Vagina (tissue), 2 donors: ENCODE results near the gene MICALL2. TPM values are rescaled to one million over a fixed set of nuclear protein-coding genes. Genes with fewer than 3 reads are reported as not detected.

Experiments
- DNase-seq, 2 donors: peaks; one replicate each; pipeline ENCODE4 v3.0.0-alpha.2; 2017; ENCODE audit errors: extremely low spot score in 2 of 2
- H3K27ac ChIP-seq: fragments of 200-600 bp; sonication (generic); one replicate; pipeline ENCODE4 v1.5.1; 2019
- H3K27me3 ChIP-seq: fragments of 200-600 bp; sonication (generic); one replicate; pipeline ENCODE4 v1.5.1; 2019
- H3K36me3 ChIP-seq, 2 donors: fragments of 200-600 bp; sonication (generic); one replicate each; pipeline ENCODE4 v1.5.1; 2017 to 2019
- H3K4me1 ChIP-seq: fragments of 200-600 bp; sonication (generic); one replicate; pipeline ENCODE4 v1.5.1; 2019
- H3K4me3 ChIP-seq, 2 donors: fragments of 200-600 bp; sonication (generic); 1 replicate in 1 of 2; 2 replicates in 1 of 2; pipeline ENCODE4 v1.5.1; 2016 to 2019
- H3K9me3 ChIP-seq: fragments of 200-600 bp; sonication (generic); one replicate; pipeline ENCODE4 v1.5.1; 2019
- CTCF ChIP-seq, 3 experiments: fragments of 450-650 bp in 2 of 3; fragments of 200-600 bp in 1 of 3; sonication (generic) in 1 of 3; IDR thresholded peaks; one replicate each; pipeline ENCODE4 v1.5.1; 2017 to 2019; ENCODE audit warnings: antibody characterized with exemption in 3 of 3, mild to moderate bottlenecking in 2 of 3, moderate library complexity in 2 of 3
- POLR2A ChIP-seq, 2 donors: fragments of 450-650 bp; IDR thresholded peaks; one replicate each; pipeline ENCODE4 v1.6.1; 2017; ENCODE audit warnings: antibody characterized with exemption in 2 of 2, mild to moderate bottlenecking in 2 of 2, moderate library complexity in 2 of 2
- POLR2AphosphoS5 ChIP-seq, 2 donors: sonication (generic); formaldehyde crosslinking; IDR thresholded peaks; one replicate each; pipeline ENCODE4 v1.9.0; 2017; ENCODE audit warnings: antibody characterized with exemption in 2 of 2, mild to moderate bottlenecking in 2 of 2, low read depth in 1 of 2; ENCODE audit not compliant: insufficient read depth in 1 of 2
- intact Hi-C: fragments of 100-400 bp; cut with DNase I; formaldehyde crosslinking; loops from one replicate; pipeline ENCODE4 v1.15.1; 2023
- total RNA-seq: library from RNA; depleted of rRNA; stranded (reverse); fragments of >200 nt; gene quantifications from one replicate; pipeline ENCODE4 v1.2.3, GENCODE V29; 2016

Gene MICALL2
- total RNA-seq, 1 donor from 2014 or later = 15.7 TPM

- Histone ChIP-seq H3K4me3 (no peak overlapping the region), H3K27me3 (no peaks in the 10 kb centered on the region), H3K4me1 (no peaks in the 10 kb centered on the region), H3K27ac (no peak overlapping the region), H3K9me3 (no peaks in the 10 kb centered on the region), H3K36me3 (no peaks in the 10 kb centered on the region)
- TF ChIP-seq CTCF (IDR thresholded peaks at IDR 0.05) (no peak), POLR2A (IDR thresholded peaks at IDR 0.05) (no peak), POLR2AphosphoS5 (IDR thresholded peaks at IDR 0.05; ENCODE audit: insufficient read depth in 1 of 2, low read depth in 1 of 2) (no peak)
- no peak for DNase-seq
- intact Hi-C loops = no loop called here
These were observed 63.8 kb downstream of the MICALL2 start for GRCh38 chr7:1395211-1396070.

- Histone ChIP-seq H3K4me3 (no peak overlapping the region), H3K36me3 (no peaks in the 10 kb centered on the region), H3K27me3 (no peaks in the 10 kb centered on the region), H3K4me1 (no peaks in the 10 kb centered on the region), H3K27ac (no peak overlapping the region), H3K9me3 (no peaks in the 10 kb centered on the region)
- DNase-seq = no peak
- no peak for TF ChIP-seq POLR2AphosphoS5 (IDR thresholded peaks at IDR 0.05; ENCODE audit: insufficient read depth in 1 of 2, low read depth in 1 of 2)
- no peak for TF ChIP-seq POLR2A (IDR thresholded peaks at IDR 0.05)
- no peak for TF ChIP-seq CTCF (IDR thresholded peaks at IDR 0.05)
- intact Hi-C loops = no loop called here
These were observed 64.9 kb downstream of the MICALL2 start for GRCh38 chr7:1394371-1394770.

GRCh38 chr7:1393421-1393820, 65.8 kb downstream of the MICALL2 start:
- no peaks in the 10 kb centered on the region for H3K9me3 ChIP-seq

GRCh38 chr7:1392556-1392955, 66.7 kb downstream of the MICALL2 start:
- TF ChIP-seq POLR2A (IDR thresholded peaks at IDR 0.05) (no peak), CTCF (IDR thresholded peaks at IDR 0.05) (no peak), POLR2AphosphoS5 (IDR thresholded peaks at IDR 0.05; ENCODE audit: insufficient read depth in 1 of 2, low read depth in 1 of 2) (no peak)
- no peaks in the 10 kb centered on the region for H3K9me3 ChIP-seq

More at GRCh38 chr7:1393421-1393820, 65.8 kb downstream of the MICALL2 start:
- TF ChIP-seq POLR2AphosphoS5 (IDR thresholded peaks at IDR 0.05; ENCODE audit: insufficient read depth in 1 of 2, low read depth in 1 of 2) (no peak), CTCF (IDR thresholded peaks at IDR 0.05) (no peak), POLR2A (IDR thresholded peaks at IDR 0.05) (no peak)
- Histone ChIP-seq H3K4me3 (no peak overlapping the region), H3K27ac (no peak overlapping the region), H3K4me1 (no peaks in the 10 kb centered on the region), H3K27me3 (no peaks in the 10 kb centered on the region), H3K36me3 (no peaks in the 10 kb centered on the region)
- intact Hi-C loops = no loop called here
- DNase-seq = no peak

GRCh38 chr7:1391449-1391848, 67.8 kb downstream of the MICALL2 start:
- Histone ChIP-seq H3K4me1 (no peaks in the 10 kb centered on the region), H3K9me3 (no peaks in the 10 kb centered on the region), H3K36me3 (no peaks in the 10 kb centered on the region), H3K27me3 (no peaks in the 10 kb centered on the region), H3K4me3 (no peak overlapping the region), H3K27ac (no peak overlapping the region)
- DNase-seq = no peak
- intact Hi-C loops = no loop called here
- TF ChIP-seq CTCF (IDR thresholded peaks at IDR 0.05) = no peak
- TF ChIP-seq POLR2AphosphoS5 (IDR thresholded peaks at IDR 0.05; ENCODE audit: insufficient read depth in 1 of 2, low read depth in 1 of 2) = no peak
- no peak for TF ChIP-seq POLR2A (IDR thresholded peaks at IDR 0.05)

More at GRCh38 chr7:1392556-1392955, 66.7 kb downstream of the MICALL2 start:
- Histone ChIP-seq H3K27me3 (no peaks in the 10 kb centered on the region), H3K4me3 (no peak overlapping the region), H3K4me1 (no peaks in the 10 kb centered on the region), H3K27ac (no peak overlapping the region), H3K36me3 (no peaks in the 10 kb centered on the region)
- intact Hi-C loops = no loop called here
- DNase-seq = no peak
